CD4-positive, alpha-beta T cell treated with Interferon alpha-2 for 1 hour (primary cell): ENCODE measurements around the gene TRAF2.

Experiments
- DNase-seq, 2 donors: peaks; one replicate each; pipeline ENCODE4 v3.0.0-alpha.2; 2020 to 2022

The TRAF2 gene

DNA sequence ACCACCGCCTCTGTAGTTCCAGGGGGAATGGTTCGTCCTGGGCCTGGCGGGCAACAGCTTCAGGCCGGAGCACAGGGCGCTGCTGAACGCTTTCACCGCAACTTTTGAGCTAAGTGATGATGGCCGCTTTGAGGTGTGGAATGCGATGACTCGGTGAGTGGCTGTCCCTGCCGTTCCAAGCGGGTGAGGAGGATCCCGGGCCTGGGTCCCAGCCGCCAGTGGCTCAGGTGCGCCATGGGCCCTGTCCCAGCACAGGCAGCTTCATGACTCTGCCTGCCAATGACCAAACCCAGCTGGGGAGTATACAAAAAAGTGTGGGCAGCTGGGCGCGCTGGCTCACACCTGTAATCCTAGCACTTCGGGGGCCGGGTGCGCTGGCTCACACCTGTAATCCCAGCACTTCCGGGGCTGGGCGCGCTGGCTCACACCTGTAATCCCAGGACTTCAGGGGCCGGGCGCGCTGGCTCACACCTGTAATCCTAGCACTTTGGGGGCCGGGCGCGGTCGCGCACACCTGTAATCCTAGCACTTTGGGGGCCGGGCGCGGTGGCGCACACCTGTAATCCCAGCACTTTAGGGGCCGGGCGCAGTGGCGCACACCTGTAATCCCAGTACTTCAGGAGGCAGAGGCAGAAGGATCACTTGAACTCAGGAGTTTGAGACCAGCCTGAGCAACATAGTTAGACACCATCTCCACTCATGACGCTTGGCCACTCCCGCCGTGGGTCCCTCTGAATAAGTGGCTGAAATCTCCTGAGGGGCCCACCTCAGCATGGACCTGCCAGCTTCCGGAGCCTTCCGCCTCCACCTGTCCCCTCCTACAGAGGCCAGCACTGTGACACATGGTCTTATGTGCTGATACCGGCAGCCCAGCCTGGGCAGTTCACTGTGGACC, 66.8 kb downstream of the TRAF2 start:
- DNase-seq, result no peak

DNA sequence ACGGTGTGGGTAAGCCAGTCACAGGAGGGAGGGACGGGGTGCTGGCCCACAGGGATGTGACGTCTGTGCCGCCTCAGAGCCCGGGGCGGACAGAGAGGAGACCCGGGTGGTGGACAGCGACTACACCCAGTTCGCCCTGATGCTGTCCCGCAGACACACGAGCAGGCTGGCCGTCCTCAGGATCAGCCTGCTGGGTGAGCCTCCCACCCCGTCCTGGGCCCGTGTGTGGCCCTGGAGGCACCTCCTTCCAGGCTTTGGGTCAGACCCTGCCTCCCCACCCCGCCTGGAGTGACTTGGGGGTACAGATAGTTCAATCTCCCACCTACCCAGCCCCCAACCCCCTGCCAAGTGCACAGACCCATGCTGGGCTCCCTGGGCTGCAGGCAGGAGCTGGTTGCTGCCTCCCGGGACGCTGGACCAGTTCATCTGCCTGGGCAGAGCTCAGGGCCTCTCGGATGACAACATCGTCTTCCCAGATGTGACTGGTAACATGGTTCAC, 67.5 kb downstream of the TRAF2 start:
- no peak for DNase-seq

DNA sequence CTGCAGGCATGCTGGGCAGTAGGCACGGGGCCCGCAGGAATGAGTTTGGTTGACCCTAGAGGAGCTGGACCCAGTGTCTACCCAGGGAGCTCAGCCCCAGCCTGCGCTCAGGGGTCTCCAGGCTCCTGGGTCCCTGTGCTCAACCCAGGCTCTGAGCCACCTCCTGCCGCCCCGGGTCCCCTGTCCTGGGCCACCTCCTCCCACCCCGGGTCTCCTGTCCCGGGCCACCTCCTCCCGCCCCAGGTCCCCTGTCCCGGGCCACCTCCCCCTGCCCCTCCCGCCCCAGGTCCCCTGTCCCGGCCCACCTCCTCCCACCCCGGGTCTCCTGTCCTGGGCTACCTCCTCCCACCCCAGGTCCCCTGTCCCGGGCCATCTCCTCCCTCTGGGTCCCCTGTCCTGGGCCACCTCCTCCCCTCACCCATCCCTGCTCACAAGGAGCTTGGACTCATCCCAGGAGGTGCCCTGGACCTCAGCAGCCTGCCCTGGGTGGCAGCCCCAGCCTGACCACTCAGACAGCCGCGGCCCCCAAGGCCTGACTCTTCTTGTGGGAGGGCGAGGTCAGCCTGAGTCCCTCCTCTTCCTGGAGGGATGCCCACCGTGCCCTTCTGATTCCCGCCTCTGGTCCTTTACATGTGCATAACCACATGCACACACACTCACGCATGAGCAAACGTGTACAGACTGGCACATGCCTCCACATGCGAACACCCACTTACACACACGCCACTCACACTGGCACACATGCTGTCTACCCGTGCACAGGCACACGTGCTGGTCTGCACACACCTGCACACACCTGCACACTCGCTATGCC, 68.2 kb downstream of the TRAF2 start:
- DNase-seq, result no peak

DNA sequence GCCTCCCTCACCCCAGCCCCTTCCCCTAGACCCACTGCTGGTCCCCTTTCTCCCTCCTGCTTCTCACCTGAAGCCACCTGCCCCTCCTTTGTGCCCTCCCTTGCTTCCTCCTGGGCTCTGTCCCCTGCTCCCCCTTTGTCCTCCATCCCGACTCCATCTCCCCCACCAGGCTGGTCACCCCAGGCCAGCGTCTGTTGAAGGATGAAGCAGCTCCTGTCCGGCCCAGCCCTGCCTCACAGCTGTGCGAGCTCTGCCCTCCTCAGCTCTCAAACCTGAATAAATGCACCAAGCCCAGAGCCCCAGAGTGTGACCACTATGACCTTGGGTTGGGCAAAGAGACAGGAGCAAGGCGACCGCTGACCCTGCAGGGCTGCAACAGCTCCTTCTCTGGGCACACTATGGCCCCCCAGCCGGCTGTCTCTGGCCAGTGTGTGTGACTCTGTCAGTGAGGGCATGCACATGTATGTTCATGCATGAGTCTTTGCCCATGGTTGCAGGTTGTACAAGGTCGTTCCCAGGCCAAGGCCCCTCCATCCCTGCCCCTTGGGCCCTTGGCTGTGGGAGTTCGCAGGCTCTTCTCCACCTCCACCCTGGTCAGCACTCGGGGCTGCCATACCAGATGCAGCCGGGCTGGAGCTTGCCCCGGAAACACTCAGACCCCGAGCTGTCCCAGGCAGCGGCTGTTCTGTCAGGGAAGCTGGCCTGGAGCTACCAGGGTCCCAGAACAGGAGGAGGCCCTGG, 69.1 kb downstream of the TRAF2 start:
- DNase-seq, result no peak

DNA sequence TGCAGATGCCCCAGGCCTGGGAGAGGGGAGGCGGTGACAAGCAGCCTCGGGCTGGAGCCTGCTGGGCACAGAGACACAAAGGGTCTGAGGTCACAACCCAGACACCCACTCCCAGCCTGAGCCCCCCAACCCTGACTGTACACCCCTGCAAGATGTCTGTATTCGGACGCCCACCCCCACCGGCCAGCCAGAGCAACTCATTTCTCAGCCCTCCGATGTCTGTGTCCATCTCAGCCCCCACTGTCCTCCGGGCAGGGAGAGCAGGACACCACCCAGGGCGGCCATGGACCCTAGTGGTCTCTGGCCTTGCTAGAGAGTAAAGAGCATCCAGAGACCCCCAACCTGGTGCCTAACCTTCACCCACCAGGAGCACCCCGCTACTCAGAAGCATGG, 69.6 kb downstream of the TRAF2 start:
- DNase-seq, result no peak

DNA sequence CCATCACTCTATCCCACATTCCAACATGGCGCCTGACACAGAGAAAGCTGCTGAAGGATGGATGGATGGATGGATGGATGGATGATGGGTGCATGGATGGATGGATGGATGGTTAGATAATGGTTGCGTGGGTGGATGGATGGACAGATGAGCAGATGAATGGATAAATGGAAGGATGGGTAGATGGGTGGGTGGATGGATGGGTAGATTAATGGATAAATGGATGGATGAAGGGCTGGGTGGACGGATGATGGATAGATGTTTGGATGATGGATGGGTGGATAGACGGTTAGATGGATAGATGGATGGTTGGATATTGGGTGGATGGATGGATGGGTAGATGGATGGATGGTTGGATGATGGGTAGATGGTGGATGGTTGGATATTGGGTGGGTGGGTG, 70.3 kb downstream of the TRAF2 start:
- no peak for DNase-seq

DNA sequence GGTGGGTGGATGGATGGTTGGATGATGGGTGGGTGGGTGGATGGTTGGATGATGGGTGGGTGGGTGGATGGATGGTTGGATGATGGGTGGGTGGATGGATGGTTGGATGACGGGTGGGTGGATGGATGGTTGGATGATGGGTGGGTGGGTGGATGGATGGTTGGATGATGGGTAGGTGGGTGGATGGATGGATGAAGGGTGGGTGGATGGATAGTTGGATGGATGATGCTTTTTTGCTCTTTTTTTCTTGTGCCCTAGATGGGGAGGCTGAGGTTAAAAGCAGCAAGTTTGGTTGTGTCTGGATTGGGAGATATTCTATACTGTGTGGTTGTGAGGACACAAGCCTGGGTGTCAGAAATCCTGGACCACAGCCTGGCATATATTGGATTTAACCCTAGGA, 71.1 kb downstream of the TRAF2 start:
- no peak for DNase-seq

DNA sequence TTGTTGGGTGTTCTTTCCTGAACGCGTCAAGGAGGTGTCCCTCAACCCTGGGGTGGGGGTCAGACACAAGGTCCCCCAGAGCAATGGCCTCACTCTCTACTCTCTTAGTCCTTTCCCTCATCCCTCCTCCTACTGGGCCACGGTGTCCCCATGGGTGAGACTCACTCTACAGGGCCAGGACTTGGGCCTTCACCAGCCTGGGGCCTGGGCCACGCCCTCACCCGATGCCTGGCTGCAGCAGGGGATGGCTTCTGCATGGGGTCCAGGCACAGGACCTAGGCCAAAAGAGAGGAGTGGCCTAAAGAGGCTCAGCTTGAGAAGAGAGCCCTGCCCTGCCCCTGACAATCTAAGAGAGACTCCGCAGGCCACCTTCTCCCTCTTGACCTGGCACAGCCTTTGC, 71.6 kb downstream of the TRAF2 start:
- DNase-seq, result no peak

DNA sequence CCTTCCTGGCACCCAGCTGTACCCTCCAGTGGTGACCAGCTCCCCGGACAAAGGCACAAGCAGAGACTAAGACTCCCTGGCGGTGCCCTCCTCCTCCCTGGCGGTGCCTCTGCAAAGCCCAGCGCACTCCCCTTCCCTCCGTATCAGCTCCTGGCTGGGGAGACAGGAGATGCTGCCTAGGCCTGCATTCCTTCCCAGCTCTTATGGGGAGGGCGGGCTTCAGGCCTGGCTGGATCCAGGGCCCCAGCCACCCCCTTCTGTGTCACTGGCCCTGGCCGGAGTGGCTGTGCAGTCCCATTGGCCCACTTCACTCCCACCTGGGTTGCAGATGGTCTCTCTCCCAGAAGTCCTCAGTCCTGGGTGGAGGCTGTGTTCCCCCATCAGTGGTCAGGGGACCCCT, 72.2 kb downstream of the TRAF2 start:
- DNase-seq, result no peak

DNA sequence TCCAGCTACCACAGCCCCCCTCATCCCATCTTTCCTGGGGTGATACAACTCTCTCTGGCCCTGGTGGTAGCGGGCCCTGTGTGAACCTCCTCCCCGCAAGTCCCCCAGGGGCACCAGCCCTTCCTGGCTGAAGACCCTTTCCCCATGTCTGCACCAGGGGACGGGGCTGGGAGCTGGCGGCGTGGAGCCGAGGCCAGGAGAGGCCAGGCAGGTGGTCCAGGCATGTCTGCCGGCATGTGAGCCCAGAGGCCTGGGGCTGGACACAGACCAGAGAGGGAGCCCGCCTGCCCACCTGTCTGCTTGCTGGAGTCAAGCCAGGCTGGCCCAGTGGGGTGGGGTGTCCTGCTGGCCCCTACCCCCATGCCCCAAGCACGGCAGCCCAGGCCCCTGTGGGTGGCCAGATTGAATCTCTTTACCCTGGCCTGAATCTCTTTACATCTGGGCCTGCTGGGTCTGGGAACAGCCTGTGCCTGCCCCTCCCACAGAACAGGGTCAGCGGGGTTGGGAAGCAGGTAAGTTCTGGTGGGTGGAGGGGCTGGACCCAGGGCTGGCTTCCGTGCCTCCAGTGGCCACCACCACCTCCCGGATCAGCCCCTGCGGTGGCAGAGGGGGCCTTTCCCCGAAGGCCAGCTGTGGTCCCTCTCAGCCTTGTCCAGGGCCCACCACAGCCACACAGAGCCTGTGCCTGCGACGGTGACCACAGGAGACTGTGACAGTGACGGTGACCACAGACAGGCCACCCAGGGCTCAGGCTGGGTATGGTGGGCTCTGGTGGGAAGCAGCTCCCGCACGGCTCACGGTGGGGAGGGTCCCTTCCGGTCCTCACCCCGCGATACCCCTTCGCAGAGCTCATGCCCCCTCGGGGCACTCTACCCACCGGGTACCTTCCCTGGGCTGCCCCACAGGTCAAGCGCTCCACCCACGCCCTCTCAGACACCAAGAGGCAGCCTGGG, 72.9 kb downstream of the TRAF2 start:
- DNase-seq, result no peak

DNA sequence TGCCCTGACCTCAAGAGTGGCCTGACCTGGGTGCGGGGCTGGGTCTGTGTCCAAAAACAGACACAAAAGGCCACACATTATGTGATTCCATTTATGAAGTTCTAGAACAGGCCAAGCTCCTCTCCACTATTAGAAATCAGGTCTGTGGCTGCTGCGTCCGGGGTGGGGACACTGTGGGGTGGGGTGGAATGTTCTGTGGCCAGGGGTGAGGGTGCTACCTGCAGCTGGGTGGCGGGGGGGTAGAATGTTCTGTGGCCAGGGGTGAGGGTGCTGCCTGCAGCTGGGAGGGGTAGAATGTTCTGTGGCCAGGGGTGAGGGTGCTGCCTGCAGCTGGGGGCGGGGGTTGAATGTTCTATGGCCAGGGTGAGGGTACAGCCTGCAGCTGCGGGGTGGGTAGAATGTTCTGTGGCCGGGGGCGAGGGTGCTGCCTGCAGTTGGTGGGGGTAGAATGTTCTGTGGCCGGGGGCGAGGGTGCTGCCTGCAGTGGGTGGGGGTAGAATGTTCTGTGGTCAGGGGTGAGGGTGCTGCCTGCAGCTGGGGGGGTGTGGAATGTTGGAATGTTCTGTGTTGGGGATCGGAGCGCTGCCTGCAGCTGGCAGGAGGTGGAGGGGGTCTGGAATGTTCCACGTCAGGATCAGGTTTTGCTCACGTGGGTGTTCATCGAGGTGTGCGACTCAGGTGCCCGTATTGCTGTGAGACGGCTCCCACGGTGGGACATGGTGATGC, 74.1 kb downstream of the TRAF2 start:
- peak; percentile 49 to 55 for DNase-seq

DNA sequence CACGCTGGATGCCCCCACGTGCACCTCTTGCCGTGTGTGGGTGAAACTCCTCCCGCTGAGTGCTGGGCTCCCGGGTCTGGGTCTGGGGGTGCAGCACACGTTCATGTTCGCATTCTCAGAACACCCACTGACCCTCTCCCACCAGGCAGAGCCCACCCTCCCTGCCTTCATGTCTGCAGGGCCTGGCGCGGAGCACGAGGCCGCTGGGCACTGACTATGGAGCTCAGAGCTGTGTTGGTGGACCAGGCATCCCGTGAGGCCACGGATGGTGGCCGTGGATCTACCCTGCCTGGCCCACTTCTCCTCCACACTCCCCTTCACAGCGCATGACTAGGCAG, 74.6 kb downstream of the TRAF2 start:
- DNase-seq, result no peak

DNA sequence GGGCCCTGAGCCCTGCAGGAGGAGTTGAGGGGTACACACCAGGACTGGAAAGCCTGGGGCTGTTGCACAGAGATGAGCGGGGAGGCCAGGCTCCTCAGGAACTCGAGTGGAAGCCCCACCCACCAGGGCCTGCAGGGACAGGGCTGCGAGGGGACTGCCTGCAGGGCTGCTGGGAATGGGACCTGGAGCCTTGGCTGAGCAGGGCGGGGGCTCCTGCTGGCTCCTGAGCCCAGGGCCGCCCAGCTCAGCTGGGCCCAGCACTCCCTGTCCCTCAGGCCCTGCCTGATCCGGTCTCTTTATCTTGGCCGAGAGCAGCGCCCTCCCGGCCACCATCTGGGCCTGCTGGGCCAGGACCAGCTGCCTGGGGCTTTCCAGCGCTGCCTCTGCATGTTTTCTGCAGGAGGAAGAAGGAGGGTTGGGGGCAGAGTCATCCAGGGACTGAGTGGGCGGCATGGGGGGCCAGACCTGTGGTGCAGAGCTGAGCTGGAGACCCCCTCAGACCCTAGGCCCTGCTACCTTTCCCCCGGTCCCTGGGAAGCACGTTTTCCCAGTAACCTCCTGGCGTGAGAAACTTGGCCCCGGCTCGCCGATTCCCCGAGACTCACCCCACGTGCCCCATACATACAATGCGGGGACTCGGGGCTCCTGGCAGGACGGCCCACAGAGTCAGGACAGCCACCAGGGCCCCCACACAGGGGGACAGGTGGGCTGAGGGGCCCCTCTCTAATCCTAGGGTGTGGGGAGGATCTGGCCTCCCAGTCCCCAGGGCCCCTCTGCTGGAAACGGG, 75.2 kb downstream of the TRAF2 start:
- no peak for DNase-seq

DNA sequence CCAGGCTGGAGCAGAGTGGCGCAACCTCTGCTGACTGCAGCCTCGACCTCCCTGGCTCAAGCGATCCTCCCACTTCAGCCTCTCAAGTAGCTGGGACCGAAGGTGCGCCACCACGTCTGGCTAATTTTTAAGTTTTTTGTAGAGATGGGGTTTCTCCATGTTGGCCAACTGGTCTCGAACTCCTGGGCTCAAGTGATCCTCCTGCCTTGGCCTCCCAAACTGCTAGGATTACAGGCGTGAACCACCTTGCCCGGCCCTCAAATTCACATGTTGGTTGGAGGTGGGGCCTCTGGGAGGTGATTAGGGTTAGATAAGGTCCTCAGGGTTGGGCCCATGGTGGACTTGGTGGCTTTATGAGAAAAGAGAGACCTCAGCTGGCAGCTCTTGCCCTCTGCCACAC, 75.8 kb downstream of the TRAF2 start:
- DNase-seq, result no peak

DNA sequence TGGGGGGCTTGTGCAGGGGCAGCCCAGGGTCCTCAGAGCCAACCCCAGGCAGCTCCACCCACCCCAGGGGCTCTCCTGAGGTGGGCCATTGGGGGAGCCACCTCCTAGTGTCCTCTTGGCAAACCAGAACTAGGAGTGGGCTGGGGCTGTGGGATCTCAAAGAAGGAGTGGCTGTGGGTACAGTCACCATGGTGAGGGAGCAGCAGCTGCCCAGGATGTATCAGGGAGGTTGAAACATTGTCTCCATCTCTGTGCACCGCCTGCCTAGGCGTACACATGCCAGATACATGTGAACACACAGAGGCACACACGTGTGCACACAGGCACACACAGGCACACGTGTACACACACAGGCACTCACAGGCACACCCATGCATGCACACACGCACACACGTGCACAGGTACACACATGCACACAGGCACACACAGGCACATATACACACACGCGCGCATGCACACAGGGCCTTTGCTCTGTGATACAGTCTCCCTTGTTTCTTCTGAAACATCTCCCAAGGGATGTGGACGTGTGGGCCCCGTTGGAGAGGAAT, 76.5 kb downstream of the TRAF2 start:
- DNase-seq, result no peak

DNA sequence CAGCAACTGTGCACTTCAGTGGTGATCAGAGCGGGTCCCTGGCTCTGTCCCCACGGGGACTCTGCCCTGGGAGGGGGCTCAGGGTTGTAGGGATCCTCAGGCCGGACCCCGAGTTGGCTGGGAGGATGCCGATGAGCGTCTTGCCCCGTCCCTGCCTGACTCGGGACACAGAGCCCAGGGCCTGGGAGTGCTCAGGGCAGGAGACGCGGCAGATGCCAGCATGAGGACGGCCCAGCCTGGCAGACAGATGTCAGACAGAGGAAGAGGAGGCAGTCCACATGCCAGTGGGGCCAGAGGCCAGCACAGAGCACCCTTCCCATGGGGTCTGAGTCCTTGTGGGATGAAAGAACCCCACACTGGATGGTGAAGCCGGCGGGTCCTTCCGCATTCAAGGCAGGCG, 77.0 kb downstream of the TRAF2 start:
- DNase-seq, result no peak

DNA sequence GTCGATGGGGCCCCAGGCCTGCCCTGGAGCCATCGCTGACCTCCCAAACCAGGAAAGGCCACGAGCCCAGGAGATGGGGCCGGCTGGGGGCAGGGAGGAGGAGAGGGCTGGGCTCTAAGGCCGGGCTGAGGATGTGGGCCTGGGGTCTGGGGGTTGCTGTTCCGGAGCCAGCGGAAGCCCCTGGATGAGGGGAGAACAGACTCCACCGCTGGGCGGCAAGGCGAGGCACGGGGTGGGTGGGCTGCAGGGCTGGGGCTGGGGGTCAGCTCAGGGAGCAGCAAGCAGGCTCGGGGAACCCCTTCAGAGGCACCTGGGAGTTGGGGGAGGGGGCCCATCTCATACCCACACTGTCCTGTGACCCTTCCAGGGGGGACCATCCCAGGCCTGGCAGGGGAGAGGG, 77.4 kb downstream of the TRAF2 start:
- DNase-seq, result no peak

DNA sequence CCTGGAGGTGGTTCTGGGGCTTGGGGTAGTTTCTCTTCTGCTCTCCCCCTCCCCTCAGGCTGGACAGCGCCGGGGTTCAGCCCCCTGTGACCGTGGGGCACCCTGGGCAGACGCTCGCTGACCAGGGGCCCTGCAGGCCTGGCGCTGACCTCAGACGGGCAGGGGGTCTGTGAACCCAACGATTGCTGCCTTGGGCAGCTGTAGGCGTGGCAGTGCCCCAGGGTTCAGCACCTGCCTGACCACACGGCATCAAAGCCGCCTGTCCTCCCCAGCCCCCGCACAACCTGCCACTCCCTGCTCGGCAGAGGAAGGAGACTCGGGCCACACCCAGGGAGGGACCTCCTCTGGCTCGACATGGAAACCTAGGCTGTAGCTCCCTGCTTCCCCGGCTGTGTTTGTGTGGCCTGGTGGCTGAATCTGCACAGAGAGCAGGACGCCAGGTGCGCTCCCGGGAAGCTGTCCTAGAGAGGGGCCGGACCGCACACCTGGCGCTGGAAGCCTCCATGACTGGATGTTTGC, 77.9 kb downstream of the TRAF2 start:
- DNase-seq, result no peak

DNA sequence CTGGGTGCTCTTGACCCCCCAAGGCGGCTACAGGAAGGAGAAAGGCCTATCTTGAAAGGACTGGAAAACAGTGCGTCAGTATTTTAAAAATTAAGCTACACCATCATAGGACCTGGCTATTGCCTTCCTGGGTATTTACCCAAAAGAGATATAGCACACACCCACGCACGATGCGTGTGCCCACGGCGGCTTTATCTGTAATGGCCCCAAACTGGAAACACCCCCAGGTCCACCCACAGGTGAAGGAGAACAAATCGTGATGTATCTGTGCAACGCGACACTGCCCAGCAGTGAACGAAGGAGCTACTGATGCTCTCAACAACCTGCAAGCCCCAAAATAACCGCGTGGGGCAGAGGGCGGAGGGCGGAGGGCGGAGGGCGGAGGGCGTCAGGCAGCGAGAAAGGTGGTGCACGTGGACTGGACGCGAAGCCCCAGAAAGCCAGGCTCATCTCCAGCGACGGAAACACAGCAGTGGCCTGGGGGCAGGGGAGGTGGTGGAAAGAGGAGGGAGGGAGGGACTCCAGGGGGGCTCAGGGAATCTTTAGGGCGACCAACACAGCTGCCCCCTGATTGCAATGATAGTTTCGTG, 78.6 kb downstream of the TRAF2 start:
- no peak for DNase-seq
